Frontal cortex (tissue), 4 donors: ENCODE data around the gene LFNG. TPM values are rescaled to one million over a fixed set of nuclear protein-coding genes. Genes with fewer than 3 reads are reported as not detected.
"Not testable (repeated sequence)": the region's sequence is repeated elsewhere in the genome, so short reads cannot be mapped to it uniquely, and the experiment has no call there.

Source experiments
- DNase-seq, 2 donors: peaks; one replicate each; pipeline ENCODE4 v3.0.0; 2012; ENCODE audit warnings: low spot score in 2 of 2
- FAIRE-seq: peaks from 2 replicates; lab custom pipeline; 2012; peaks lifted over from hg19 to GRCh38; lab: Jason Lieb, UNC
- total RNA-seq: library from RNA; depleted of rRNA; stranded (reverse); fragments of >200 nt; gene quantifications from one replicate; pipeline ENCODE4 v1.2.3, GENCODE V29; 2014
- donor health status: control.
- donor health status: control.
- donor health status: control.

LFNG gene
- total RNA-seq, 1 donor from 2014 or later, result 9.4 TPM

DNA sequence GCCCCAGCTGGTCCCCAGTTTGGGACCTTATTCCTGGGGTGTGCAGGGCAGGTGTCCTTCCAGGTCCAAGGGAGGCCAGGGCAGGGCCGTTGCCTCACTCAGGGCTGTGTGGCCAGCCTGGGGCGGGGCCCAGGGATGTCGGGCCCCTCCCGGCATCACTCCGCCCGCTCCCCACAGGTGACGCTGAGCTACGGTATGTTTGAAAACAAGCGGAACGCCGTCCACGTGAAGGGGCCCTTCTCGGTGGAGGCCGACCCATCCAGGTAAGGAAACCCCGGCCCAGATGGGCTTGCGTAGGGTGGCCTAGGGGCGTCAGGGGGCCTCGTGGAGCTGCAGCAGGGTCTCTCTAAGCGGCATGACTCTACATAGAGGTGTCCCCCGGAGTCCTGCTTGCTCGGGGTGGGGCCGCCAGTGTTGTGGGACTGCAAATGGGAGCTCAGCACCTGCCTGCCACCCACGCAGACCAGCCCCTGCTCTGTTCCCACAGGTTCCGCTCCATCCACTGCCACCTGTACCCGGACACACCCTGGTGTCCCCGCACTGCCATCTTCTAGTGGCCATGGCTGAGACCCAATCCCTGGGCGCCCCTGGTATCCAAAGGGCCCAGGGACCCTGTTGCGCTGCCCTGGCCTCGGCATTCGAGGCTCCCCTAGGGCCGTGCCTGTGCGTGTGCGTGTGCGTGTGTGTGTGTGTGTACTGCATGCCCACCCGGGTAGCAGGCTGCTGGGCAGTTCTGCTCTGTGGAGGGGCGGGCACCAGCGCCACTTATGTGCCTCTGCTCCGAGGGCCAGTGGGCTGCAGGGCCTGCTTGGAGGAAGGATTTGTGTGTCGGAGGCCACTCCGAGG lies 7.3 kb downstream of the LFNG start:
- DNase-seq (no peak), FAIRE-seq (no peak)

DNA sequence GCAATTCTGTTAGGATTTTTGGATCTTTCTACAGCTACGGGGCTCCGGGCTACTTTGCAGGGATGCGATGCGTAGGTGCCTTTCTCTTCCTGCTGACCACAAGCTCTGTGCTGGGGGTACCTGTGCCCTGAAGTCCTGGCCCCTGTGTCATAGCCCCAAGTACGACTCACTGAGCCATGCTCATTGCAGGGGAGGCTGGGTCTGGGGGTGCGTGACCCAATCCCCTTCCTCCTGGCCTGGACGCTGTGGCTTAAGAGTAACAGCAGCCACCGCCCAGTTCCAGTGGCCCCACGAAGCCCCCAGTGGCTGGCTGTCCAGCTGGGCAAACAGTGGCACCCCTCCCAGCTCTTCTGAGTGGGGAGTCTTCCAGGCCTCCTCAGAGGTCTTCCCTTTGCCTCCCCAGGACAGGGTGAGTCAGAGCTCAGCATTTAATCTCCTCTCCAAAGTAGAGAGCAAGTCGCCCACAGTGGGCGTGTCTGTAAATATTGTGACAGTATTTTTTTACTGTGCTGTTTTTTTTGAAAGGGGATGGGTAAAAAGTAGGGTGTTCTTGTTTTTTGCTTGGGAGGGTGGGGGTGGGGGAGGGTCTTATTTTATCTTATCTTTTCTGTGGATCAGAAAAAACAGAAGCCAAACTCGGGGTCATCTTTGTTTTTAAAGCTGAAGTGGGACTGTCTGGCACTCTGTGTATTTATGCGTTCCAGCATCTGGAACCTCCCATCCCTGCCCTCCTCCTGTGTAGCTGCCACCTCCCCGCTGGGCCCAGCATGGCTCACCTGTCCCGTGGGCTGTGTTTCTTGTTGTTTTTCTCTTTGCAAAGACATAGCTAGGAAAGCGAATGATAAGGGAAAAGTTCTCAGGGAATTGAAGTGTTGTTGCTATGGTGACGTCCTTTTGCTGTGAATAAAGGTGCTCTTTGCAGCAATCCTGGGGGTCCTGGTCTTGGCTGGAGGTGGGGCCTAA lies 8.2 kb downstream of the LFNG start:
- no peak for DNase-seq
- FAIRE-seq, result no peak

DNA sequence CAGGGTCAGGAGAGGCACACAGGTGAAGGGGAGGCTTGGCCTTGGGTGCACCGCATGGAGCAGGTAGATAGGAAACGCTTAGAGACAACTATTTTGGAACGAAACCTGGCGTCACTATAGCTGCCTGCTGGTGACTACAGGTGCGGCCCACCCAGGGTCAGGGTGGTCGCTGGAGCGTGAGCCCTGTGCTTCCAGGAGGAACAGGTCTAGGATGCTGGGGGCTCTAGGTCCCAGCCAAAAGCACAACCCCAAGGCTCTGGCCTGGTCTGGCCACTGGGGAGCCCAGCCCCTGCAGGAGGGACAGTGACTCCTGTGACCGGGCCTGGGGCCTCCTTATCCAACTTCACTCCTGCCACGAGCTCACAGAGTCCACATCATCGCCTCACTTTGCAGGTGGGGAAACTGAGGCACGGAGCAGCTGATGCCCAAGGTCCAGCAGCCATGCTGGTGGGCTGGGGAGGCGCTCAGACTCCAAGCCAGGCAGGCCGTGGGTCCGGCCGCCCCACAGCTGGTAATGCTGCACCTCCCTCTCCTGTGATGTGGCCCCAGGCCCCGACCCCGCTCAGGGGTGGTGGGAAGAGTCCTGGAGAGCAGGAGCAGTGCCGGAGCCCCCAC lies 9.0 kb downstream of the LFNG start:
- no peak for DNase-seq
- no peak for FAIRE-seq

DNA sequence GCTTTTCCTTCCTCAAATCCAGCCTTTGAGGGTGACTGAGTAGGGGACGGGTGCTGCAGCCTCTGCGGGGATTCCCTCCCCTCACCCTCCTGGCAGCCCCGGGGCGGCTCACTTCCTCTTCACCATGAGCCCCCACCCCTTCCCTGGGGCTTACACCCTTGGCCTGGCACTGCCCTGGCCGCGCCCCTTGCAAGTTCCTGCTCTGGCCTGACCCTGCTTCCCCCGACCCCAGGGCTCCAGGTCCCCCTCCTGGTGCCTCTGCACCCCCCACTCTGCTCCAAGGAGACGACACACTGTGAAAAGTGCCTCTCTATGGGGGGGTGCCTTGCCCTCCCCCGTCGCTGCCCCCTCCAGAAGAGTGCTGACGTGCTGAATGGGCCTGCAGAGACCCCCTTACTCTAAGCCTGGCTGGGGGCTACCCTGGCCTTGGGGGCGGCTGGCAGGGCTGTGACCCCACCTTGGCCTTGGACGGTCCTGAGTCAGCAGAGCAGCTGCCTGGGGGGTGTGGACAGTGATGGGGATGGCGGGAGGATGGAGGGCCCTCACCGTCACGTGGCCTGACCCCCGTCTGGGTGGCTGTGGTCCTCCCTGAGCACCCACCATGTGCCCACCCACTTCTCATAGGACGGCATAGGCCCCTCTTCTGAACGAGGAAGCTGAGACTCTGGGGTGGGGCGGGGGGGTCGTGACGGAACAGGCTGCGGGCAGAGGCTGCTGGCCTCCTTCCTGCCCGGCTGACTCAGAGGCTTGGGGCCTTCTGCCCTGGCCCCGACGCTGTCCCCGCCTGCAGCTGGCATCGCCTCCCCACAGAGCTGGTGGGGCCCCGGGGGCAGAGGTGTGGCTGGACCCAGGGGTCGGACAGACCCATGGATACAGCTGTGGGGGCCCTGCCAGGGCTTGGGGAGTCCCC lies 9.8 kb downstream of the LFNG start:
- FAIRE-seq, result no peak
- DNase-seq, result peak in 1 of 2 donors; percentile 58

DNA sequence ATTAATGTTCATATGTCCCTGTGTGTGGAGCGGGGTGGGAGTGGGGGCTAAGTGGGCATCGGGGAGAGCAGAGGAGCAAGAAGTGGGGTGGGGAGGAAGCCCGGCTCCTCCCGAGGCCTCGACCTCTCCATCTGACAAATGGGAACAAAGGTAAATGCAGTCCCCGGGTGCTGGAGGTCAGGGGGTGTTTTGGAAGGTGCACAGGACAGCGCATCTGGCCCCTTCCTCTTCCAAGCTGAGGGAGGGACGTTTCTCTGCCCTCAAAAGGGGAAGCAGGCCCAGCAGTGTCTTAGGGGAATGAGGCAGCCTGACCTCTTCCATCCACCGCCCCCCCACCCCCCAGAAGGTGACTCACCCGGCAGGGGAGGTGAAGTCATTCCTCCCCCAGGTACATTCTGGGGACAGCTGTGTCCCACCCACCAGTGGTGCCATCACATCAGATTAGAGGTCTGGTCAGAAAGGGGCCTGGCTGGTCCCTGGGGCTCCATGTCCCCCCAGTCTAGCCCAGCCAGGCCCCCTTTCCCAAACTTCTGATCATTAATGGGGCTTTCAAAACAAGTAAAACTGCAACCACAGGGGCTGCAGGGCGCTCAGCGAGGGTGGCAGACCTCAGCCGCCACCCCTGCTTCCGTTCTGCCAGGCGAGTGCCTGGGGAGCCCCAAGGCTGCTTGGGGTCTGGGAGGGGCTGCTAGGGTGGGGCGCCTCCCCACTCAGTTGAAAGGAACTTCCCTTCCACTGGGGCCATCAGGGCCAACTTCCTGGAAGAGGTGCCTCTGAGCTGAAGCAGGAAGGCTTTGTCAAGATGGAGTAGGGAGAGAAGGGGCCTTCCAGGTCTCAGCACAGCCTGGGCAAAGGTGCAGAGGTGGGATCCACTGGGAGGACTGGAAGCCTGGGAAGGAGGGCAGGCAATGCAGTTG lies 10.8 kb downstream of the LFNG start:
- FAIRE-seq (no peak), DNase-seq (peak in 1 of 2 donors; percentile 67)

DNA sequence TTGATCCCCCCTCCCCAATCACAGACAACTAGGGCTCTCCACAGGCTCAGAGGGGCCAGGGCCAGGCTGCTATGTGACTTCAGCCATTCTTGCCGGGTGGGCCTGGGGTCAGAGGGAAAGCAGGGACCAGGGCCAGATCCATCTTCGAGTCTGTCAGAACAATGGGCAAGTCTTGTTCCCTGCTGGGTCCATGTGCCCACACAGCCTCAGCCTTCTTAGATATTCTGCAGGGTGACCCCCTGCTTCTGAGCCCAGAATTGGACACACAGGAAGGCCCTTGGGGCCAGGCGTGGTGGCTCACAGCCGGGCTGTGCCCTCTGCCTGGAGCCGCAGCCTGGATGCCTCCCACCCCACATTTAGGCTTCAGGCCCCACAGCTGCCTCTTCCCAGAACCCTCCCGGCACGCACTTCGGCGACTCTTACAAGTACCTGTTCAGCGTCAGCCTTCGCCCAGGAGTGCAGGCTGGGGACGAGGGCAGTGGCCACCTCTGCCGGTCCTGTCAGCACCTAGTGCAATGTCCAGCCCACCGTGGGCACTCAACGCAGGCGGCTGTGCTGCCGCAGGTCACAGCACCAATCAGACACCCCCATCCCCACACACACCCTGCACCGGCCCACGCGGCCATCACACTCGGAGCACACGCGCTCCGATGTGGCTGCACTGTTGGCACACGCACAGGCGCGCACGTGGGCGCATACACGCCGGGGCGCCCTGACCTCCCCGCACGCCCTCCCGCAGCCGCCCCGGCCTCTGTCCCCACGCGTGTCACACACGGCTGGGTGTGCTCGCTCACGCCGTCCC lies 11.6 kb downstream of the LFNG start:
- not testable (repeated sequence) for FAIRE-seq, DNase-seq

DNA sequence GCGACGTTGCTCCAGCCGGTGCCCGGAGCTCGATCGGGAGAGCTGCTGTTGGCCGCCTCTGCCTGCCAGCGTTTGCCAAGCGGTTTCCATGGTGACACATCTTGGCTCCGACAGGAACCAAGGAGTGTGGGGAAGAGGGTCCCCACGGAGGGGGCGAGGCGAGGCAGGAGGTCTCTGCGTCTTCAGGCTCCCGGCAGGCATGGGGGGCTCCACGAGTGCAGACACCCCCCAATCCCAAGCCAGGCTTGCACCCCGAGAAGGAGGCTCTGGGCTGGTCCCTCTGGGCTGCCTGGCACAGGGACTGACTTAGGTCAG lies 12.2 kb downstream of the LFNG start:
- not testable (repeated sequence) for DNase-seq, FAIRE-seq

DNA sequence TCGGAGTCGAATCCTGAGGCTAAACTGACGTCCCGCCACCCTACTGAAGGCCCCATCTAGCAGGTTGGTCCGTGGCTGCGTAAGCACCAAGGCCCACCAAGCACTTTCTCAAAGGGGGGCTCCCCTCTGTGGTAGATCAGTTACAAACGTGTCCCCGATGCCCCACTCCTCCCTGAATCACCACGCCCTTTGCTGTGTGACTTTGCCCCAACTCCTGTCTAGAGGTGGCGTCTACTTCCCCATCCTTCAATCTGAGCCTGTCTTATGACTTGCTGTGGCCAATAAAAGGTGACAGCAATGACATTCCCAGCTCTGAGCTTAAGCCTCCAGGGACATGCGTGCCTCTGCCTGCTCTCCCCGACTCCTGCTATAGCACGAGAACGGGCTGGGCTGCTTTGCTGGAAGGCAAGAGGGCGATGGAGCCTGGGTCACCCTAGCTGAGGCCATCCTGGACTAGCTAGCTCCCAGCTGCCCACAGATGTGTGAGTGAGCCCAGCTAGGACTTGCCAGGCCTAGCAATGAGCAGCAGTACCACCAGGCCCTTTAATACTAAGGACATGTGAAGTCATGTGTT lies 12.7 kb downstream of the LFNG start:
- not testable (repeated sequence) for FAIRE-seq, DNase-seq

DNA sequence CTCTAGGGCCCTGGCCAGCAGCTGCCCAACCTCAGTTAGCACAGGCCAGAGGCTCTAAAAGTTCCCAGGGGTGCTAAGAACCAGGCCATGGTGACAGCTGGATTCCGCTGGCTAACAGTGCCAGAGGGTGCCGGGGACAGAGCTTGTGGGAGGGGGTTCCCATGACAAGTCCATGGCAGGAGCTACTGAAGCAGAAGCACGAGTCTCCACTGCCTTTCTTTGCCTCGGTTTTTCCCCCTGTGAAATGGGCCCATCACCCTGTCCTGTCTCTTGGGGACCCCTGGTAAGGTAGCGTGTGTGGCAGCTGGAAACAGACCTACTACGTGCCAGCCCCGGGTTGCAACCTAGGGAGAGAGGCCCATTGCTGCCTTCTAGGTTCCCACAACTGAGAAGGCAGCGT lies 13.2 kb downstream of the LFNG start:
- DNase-seq, FAIRE-seq: not testable (repeated sequence)

DNA sequence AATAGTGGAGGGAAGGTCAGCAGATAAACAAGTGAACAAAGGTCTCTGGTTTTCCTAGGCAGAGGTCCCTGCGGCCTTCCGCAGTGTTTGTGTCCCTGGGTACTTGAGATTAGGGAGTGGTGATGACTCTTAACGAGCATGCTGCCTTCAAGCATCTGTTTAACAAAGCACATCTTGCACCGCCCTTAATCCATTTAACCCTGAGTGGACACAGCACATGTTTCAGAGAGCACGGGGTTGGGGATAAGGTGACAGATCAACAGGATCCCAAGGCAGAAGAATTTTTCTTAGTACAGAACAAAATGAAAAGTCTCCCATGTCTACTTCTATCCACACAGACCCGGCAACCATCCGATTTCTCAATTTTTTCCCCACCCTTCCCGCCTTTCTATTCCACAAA lies 14.0 kb downstream of the LFNG start:
- not testable (repeated sequence) for FAIRE-seq, DNase-seq

DNA sequence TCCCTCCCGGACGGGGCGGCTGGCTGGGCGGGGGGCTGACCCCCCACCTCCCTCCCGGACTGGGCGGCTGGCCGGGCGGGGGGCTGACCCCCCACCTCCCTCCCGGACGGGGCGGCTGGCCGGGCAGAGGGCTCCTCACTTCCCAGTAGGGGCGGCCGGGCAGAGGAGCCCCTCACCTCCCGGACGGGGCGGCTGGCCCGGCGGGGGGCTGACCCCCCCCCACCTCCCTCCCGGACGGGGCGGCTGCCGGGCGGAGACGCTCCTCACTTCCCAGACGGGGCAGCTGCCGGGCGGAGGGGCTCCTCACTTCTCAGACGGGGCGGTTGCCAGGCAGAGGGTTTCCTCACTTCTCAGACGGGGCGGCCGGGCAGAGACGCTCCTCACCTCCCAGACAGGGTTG lies 14.6 kb downstream of the LFNG start:
- not testable (repeated sequence) for DNase-seq, FAIRE-seq

DNA sequence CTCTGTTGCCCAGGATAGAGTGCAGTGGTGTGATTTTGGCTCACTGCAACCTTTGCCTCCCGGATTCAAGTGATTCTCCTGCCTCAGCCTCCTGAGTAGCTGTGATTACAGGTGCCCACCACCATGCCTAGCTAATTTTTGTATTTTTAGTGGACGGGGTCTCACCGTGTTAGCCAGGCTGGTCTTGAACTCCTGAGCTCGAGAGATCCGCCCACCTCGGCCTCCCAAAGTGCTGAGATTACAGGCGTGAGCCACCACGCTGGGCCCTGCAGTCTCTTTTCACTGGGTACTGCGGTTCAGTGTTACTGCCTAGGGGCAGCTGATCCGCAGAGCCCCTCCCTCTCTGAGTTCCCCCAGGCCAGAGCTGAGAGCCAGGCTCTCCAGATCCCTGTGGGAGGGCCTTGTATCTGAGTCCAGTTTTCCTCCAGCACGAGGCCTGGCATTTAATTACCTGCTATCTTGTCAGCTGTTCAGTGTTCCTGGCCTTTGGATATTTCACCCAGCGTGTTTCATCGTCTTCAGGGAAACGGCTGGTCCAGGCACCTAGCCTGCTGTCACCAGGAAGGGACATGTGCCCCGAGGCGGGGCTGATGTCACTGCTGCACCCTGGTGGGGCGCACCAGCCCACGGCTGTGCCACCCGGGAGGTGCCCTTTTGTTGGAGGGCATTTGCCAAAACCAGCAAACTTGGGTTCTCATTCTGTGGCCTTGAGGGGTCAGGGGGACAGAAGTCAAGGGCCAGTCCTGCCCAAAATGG lies 16.5 kb downstream of the LFNG start:
- not testable (repeated sequence) for FAIRE-seq, DNase-seq

DNA sequence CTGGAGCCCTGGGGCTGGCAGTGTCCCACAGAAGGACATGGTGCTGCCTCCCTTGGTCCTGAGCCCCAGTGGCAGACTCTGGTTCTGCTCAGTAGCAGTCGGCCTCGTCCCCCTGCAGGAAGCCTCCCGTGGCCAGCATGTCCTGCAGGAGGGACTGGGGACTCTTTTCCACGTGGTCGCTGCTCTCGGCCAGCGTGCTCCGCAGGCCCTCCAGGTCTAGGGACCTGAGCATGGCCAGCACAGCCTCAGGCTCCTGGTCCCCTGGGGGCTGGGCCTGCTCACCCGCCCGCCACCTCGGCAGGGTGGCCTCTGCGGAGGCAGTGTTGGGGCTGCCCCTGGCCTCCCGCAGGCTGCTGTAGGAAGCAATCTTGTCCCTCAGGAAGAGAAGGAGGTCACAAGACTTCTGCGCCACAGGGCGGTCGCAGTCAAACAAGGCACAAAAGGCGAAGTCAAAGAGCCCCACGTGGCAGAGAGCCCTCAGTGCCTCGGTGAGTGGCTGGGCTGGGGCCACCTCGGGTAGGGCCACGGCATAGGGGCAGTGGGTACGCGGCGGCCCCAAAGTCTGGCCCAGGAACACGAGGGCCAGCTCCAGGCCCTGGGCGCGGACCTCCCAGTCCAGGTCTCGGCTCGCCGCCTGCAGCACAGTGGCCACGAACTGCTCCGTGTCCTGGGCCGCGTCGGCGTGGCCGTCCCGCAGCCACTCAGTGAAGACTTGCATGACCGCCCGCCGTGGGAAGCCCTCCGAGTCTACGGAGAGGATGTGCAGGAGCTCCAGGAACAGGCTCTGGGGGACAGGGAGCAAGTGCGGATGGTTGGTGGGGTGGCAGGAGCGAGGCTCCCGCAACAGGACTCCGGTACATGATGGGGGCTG lies 18.6 kb downstream of the LFNG start:
- FAIRE-seq, result no peak
- DNase-seq, result no peak

DNA sequence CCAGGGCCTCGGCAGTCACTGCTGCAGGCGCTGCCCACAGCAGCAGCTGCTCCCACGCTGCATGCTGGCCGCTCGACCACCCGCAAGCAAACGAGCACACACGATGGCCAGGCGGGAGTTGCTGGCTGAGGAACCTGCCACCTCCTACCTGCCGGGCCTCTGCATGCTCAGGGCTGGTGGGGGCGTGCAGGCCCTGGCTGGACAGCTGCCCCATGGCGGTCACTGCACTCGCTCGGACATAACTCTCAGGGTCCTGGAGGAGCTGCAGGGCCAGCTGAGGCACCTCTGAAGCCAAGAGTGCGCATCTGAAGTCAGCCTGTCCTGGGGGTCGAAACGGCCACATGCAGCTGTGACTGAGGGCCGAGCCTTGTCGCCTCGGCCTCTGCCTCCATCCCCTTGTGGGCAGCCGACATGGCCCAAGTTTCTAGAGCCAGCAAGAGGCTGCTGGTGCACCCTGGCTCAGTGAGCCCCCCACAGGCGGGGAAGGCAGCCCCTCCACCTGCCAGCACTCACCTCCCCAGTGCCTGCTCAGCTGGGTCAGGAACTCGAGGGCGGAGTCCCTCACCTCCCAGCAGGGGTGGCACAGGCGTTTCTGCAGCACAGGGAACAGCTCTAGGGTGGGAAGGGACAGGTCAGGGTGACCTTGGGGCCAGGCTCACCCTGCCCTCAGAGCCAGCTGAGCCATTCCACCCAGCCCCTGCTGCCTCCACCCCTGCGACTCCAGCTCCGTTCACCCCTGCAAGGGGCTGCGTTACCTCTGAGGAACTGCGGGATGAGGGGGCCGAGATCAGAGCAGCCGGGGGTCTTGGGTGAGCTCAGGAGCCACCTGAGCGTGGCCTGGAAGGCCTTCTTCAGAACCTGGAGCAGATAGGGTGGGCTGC lies 19.7 kb downstream of the LFNG start:
- no peak for DNase-seq
- no peak for FAIRE-seq

DNA sequence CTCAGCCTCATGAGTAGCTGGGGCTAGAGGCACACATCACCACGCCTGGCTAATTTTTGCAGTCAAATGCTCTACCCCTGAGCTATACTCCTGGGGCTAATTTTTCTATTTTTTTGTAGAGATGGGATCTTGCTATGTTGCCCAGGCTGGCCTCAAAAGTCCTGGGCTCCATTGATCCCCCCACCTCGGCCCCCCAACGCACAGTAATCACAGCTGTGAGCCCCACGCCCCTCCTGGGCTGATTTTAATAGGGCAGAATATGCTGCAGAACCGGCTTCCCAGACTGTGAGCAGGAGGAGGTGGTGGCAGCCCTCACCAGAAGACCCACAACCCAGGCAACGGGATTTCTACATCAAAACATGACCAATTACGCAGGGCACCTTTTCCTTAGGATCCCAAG lies 20.6 kb downstream of the LFNG start:
- DNase-seq (no peak), FAIRE-seq (no peak)
